Left kidney (tissue), 8 donors: ENCODE results near the gene TSC2. TPM values are rescaled to one million over a fixed set of nuclear protein-coding genes. Genes with fewer than 3 reads are reported as not detected.
A peak's percentile ranks its signal among the peaks of the same experiment; 100 is the strongest.

ENCODE experiments used
- DNase-seq: peaks from one replicate; pipeline ENCODE4 v3.0.0-alpha.2; 2013
- long read RNA-seq, 8 donors: transcript quantifications; one replicate each; lab custom pipeline, GENCODE V29; 2026
- polyA plus RNA-seq: library from polyadenylated mRNA; unstranded; fragments of 120-200 nt; gene quantifications from one replicate; pipeline ENCODE4 v1.2.1, GENCODE V29; 2013; ENCODE audit not compliant: insufficient read length

The TSC2 gene
- polyA plus RNA-seq: 165 TPM
- long read RNA-seq, donor 1, partial matches to known transcripts: 35 of 46 reads
- long read RNA-seq, donor 1, other reads (novel, unspliced or antisense): 0 of 46 reads
- long read RNA-seq, donor 2, full-length matches to known transcripts: 15 of 15 reads
- long read RNA-seq, donor 2, partial matches to known transcripts: 0 of 15 reads
- long read RNA-seq, donor 2, other reads (novel, unspliced or antisense): 0 of 15 reads
- long read RNA-seq, donor 3, partial matches to known transcripts: 0 of 10 reads
- long read RNA-seq, donor 3, other reads (novel, unspliced or antisense): 0 of 10 reads
- long read RNA-seq, donor 4: 0 reads
- long read RNA-seq, donor 5, full-length matches to known transcripts: 11 of 11 reads
- long read RNA-seq, donor 5, partial matches to known transcripts: 0 of 11 reads
- long read RNA-seq, donor 5, other reads (novel, unspliced or antisense): 0 of 11 reads
- long read RNA-seq, donor 6, full-length matches to known transcripts: 6 of 6 reads
- long read RNA-seq, donor 6, partial matches to known transcripts: 0 of 6 reads
- long read RNA-seq, donor 6, other reads (novel, unspliced or antisense): 0 of 6 reads
- long read RNA-seq, donor 7, full-length matches to known transcripts: 16 of 36 reads
- long read RNA-seq, donor 7, partial matches to known transcripts: 20 of 36 reads
- long read RNA-seq, donor 7, other reads (novel, unspliced or antisense): 0 of 36 reads
- long read RNA-seq, donor 8, full-length matches to known transcripts: 6 of 6 reads
- long read RNA-seq, donor 8, partial matches to known transcripts: 0 of 6 reads
- long read RNA-seq, donor 8, other reads (novel, unspliced or antisense): 0 of 6 reads

GRCh38 chr16:2047330-2048115 lies at the start of gene TSC2, which contains the start of gene NTHL1:
TSC2 (plus strand) TSS chr16:2047985; CDS start chr16:2048616, 631 bp downstream.
NTHL1 (minus strand) TSS chr16:2047834; CDS start chr16:2047823, 11 bp downstream.
- DNase-seq: peak; percentile 95

GRCh38 chr16:1998360-1998835 lies 49.4 kb upstream of the TSC2 start:
- no peak for DNase-seq

- DNase-seq: no peak
Measured at GRCh38 chr16:1998852-1999801, 48.7 kb upstream of the TSC2 start.

GRCh38 chr16:1999866-2000514 lies 47.8 kb upstream of the TSC2 start:
- DNase-seq: no peak

- no peak for DNase-seq
Measured at GRCh38 chr16:2001035-2001434, 46.8 kb upstream of the TSC2 start.

GRCh38 chr16:2001456-2002355 lies 46.1 kb upstream of the TSC2 start:
- no peak for DNase-seq

GRCh38 chr16:2002406-2003230 lies 45.2 kb upstream of the TSC2 start:
- no peak for DNase-seq

GRCh38 chr16:2003231-2003826 lies 44.5 kb upstream of the TSC2 start:
- no peak for DNase-seq

- peak; percentile 80 for DNase-seq
Measured at GRCh38 chr16:2003827-2004641, 43.8 kb upstream of the TSC2 start.

- DNase-seq: no peak
Measured at GRCh38 chr16:2004795-2005517, 42.8 kb upstream of the TSC2 start.

GRCh38 chr16:2005646-2006045 lies 42.1 kb upstream of the TSC2 start:
- no peak for DNase-seq

- DNase-seq: no peak
Measured at GRCh38 chr16:2006317-2006716, 41.5 kb upstream of the TSC2 start.

GRCh38 chr16:2007081-2007836 lies 40.5 kb upstream of the TSC2 start:
- DNase-seq: no peak

GRCh38 chr16:2008009-2008526 lies 39.7 kb upstream of the TSC2 start:
- DNase-seq: no peak

GRCh38 chr16:2008631-2009163 lies 39.1 kb upstream of the TSC2 start:
- DNase-seq: no peak
